ENCODE results near the gene FCER2.
A peak's percentile ranks its signal among the peaks of the same experiment; 100 is the strongest.

Gene FCER2

GRCh38 chr19:7668842-7669241 lies 33.1 kb downstream of the FCER2 start, which contains the start of gene RETN:
RETN (plus strand) TSS chr19:7669049; CDS start chr19:7669327, 278 bp downstream.
- Histone ChIP-seq H3K4me1 (peaks cover 31 to 76% (median 53%) of the 10 kb centered on the region in 10 experiments), H3K27me3 (peaks cover 0 to 4% (median 0%) of the 10 kb centered on the region in 11 experiments; a peak in 3 of 22 replicates), H4K20me1 (no peaks in the 10 kb centered on the region), H3K4me3 (peak within 1 kb of the TSS; percentile 7 to 74 (median 56); a peak in 18 of 20 replicates), H3K9ac (peak within 1 kb of the TSS; percentile 48 to 86 (median 76); a peak in 21 of 22 replicates), H3K4me2 (peak within 1 kb of the TSS; percentile 84 to 100 (median 97)), H3K36me3 (no peaks in the 10 kb centered on the region), H3K9me3 (replicated peaks in 1 of 11) (peaks cover 0 to 10% (median 3%) of the 10 kb centered on the region in 11 experiments; a peak in 19 of 22 replicates), H3K27ac (peak within 1 kb of the TSS in 10 of 11 experiments; percentile 54 to 92 (median 88); a peak in 20 of 22 replicates)
- peak in 1 of 11 experiments; percentile 7; a peak in 1 of 22 replicates for TF ChIP-seq Cebpa-rat (IDR thresholded peaks at IDR 0.05)

GRCh38 chr19:7665076-7665475 lies 36.9 kb downstream of the FCER2 start:
- Histone ChIP-seq H3K4me2 (peak overlapping the region in 3 of 11 experiments; percentile 6 to 31 (median 16); a peak in 2 of 22 replicates), H3K4me3 (no peak overlapping the region), H3K9ac (peak overlapping the region in 1 of 11 experiments; percentile 3; a peak in 1 of 22 replicates), H3K27ac (peak overlapping the region in 1 of 11 experiments; percentile 13; a peak in 1 of 22 replicates), H3K9me3 (replicated peaks in 1 of 11) (no peaks in the 10 kb centered on the region), H3K36me3 (no peaks in the 10 kb centered on the region), H4K20me1 (no peaks in the 10 kb centered on the region), H3K27me3 (no peaks in the 10 kb centered on the region), H3K4me1 (peaks cover 27 to 60% (median 37%) of the 10 kb centered on the region in 10 experiments)
- no peak for TF ChIP-seq Cebpa-rat (IDR thresholded peaks at IDR 0.05)

- no peak for TF ChIP-seq Cebpa-rat (IDR thresholded peaks at IDR 0.05)
- no peaks in the 10 kb centered on the region for H3K27me3 ChIP-seq
- no peak overlapping the region for H3K9ac ChIP-seq
- no peaks in the 10 kb centered on the region for H3K36me3 ChIP-seq
- no peak overlapping the region for H3K4me2 ChIP-seq
- H3K9me3 ChIP-seq (replicated peaks in 1 of 11) = no peaks in the 10 kb centered on the region
- peaks cover 17 to 53% (median 30%) of the 10 kb centered on the region in 10 experiments for H3K4me1 ChIP-seq
- no peaks in the 10 kb centered on the region for H4K20me1 ChIP-seq
- H3K27ac ChIP-seq = no peak overlapping the region
- no peak overlapping the region for H3K4me3 ChIP-seq
Measured at GRCh38 chr19:7663706-7664105, 38.2 kb downstream of the FCER2 start.

GRCh38 chr19:7662657-7663056 lies 39.3 kb downstream of the FCER2 start:
- no peak overlapping the region for H3K9ac ChIP-seq
- no peaks in the 10 kb centered on the region for H3K27me3 ChIP-seq
- H3K4me3 ChIP-seq = no peak overlapping the region
- peaks cover 18 to 53% (median 31%) of the 10 kb centered on the region in 10 experiments for H3K4me1 ChIP-seq
- no peak for TF ChIP-seq Cebpa-rat (IDR thresholded peaks at IDR 0.05)
- no peaks in the 10 kb centered on the region for H3K36me3 ChIP-seq
- H3K27ac ChIP-seq = no peak overlapping the region
- H3K9me3 ChIP-seq (replicated peaks in 1 of 11) = no peaks in the 10 kb centered on the region
- no peaks in the 10 kb centered on the region for H4K20me1 ChIP-seq
- H3K4me2 ChIP-seq = no peak overlapping the region

GRCh38 chr19:7661744-7662538 lies 40.0 kb downstream of the FCER2 start:
- TF ChIP-seq Cebpa-rat (IDR thresholded peaks at IDR 0.05) = no peak
- Histone ChIP-seq H3K4me2 (peak overlapping the region in 6 of 11 experiments; percentile 2 to 37 (median 24); a peak in 7 of 22 replicates), H3K4me1 (peaks cover 25 to 54% (median 38%) of the 10 kb centered on the region in 10 experiments), H4K20me1 (no peaks in the 10 kb centered on the region), H3K9ac (no peak overlapping the region), H3K9me3 (replicated peaks in 1 of 11) (no peaks in the 10 kb centered on the region), H3K36me3 (no peaks in the 10 kb centered on the region), H3K27ac (no peak overlapping the region), H3K27me3 (no peaks in the 10 kb centered on the region), H3K4me3 (no peak overlapping the region)

- Histone ChIP-seq H3K4me3 (peak overlapping the region in 6 of 10 experiments; percentile 5 to 53 (median 31); a peak in 6 of 20 replicates), H3K27me3 (no peaks in the 10 kb centered on the region), H3K4me2 (peak overlapping the region; percentile 57 to 87 (median 78)), H3K36me3 (no peaks in the 10 kb centered on the region), H3K9me3 (replicated peaks in 1 of 11) (no peaks in the 10 kb centered on the region), H4K20me1 (no peaks in the 10 kb centered on the region), H3K9ac (peak overlapping the region in 9 of 11 experiments; percentile 43 to 76 (median 68); a peak in 16 of 22 replicates), H3K4me1 (peaks cover 37 to 80% (median 64%) of the 10 kb centered on the region in 10 experiments), H3K27ac (peak overlapping the region in 10 of 11 experiments; percentile 63 to 88 (median 77); a peak in 19 of 22 replicates)
- TF ChIP-seq Cebpa-rat (IDR thresholded peaks at IDR 0.05) = no peak
Measured at GRCh38 chr19:7658219-7658686, 43.7 kb downstream of the FCER2 start.

GRCh38 chr19:7657131-7657751 lies 44.7 kb downstream of the FCER2 start:
- peak overlapping the region in 10 of 11 experiments; percentile 25 to 76 (median 62); a peak in 18 of 22 replicates for H3K9ac ChIP-seq
- H3K4me1 ChIP-seq = peaks cover 47 to 88% (median 74%) of the 10 kb centered on the region in 10 experiments
- no peaks in the 10 kb centered on the region for H3K27me3 ChIP-seq
- H3K9me3 ChIP-seq (replicated peaks in 1 of 11) = no peaks in the 10 kb centered on the region
- no peaks in the 10 kb centered on the region for H3K36me3 ChIP-seq
- H4K20me1 ChIP-seq = no peaks in the 10 kb centered on the region
- H3K27ac ChIP-seq = peak overlapping the region; percentile 11 to 88 (median 77); a peak in 21 of 22 replicates
- H3K4me2 ChIP-seq = peak overlapping the region; percentile 57 to 87 (median 78)
- no peak overlapping the region; a peak in 1 of 20 replicates for H3K4me3 ChIP-seq
- TF ChIP-seq Cebpa-rat (IDR thresholded peaks at IDR 0.05) = peak in 10 of 11 experiments; percentile 59 to 89 (median 68); a peak in 19 of 22 replicates

GRCh38 chr19:7655581-7655980 lies 46.4 kb downstream of the FCER2 start:
- Histone ChIP-seq H3K27ac (peak overlapping the region in 10 of 11 experiments; percentile 63 to 88 (median 77); a peak in 20 of 22 replicates), H3K27me3 (peaks cover 0 to 6% (median 0%) of the 10 kb centered on the region in 11 experiments; a peak in 2 of 22 replicates), H3K9me3 (replicated peaks in 1 of 11) (no peaks in the 10 kb centered on the region), H4K20me1 (no peaks in the 10 kb centered on the region), H3K36me3 (no peaks in the 10 kb centered on the region), H3K4me1 (peaks cover 43 to 85% (median 72%) of the 10 kb centered on the region in 10 experiments), H3K4me2 (peak overlapping the region; percentile 20 to 87 (median 76); a peak in 21 of 22 replicates), H3K4me3 (no peak overlapping the region), H3K9ac (peak overlapping the region in 8 of 11 experiments; percentile 30 to 76 (median 56); a peak in 12 of 22 replicates)
- peak in 3 of 11 experiments; percentile 32 to 55 (median 43); a peak in 3 of 22 replicates for TF ChIP-seq Cebpa-rat (IDR thresholded peaks at IDR 0.05)
